HepG2 (cell line): Measurements from ENCODE around the gene CLEC6A. TPM values are rescaled to one million over a fixed set of nuclear protein-coding genes. Genes with fewer than 3 reads are reported as not detected.

Source experiments
- AHDC1 ChIP-seq: sonication (generic); formaldehyde crosslinking; IDR thresholded peaks from 2 replicates; pipeline ENCODE4 v1.5.1; 2020; ENCODE audit warnings: mild to moderate bottlenecking, missing genetic modification reagents, borderline replicate concordance
- MTERF4 ChIP-seq: sonication (generic); formaldehyde crosslinking; IDR thresholded peaks from 2 replicates; pipeline ENCODE4 v1.8.0; 2023; ENCODE audit warnings: mild to moderate bottlenecking, missing genetic modification reagents
- ZNF275 ChIP-seq: sonication (generic); formaldehyde crosslinking; IDR thresholded peaks from 2 replicates; pipeline ENCODE4 v1.8.0; 2022; ENCODE audit warnings: missing genetic modification reagents, mild to moderate bottlenecking, inconsistent platforms, borderline replicate concordance
- polyA plus RNA-seq, 8 experiments: library from polyadenylated mRNA; depleted of rRNA in 3 of 8; stranded (reverse) in 7 of 8; unstranded in 1 of 8; fragments of >200 nt; fragmentation: Illumina TruSeq in 4 of 8; extraction: Trizol in 4 of 8; gene quantifications; 2 replicates each; pipeline versions ENCODE4 v1.2.1 to v1.2.3, GENCODE V29; 2011 to 2016; ENCODE audit warnings: low read depth in 4 of 8, missing spikeins in 1 of 8, mixed read lengths in 1 of 8; ENCODE audit not compliant: insufficient read depth in 1 of 8
- total RNA-seq, 5 experiments: library from RNA; depleted of rRNA; stranded (reverse); fragments of >200 nt; fragmentation: Illumina TruSeq; extraction: Trizol; gene quantifications; 2 replicates each; pipeline ENCODE4 v1.2.3, GENCODE V29; 2016; ENCODE audit warnings: low read depth in 1 of 5

The CLEC6A gene
- total and polyA plus RNA-seq, 2 of the 13 experiments (the other 11 are each of a cell fraction or from before 2014, with no cell fraction given) = not detected

GRCh38 chr12:8519171-8519570 is 63.4 kb downstream of the CLEC6A start (continued):
- TF ChIP-seq AHDC1 (CRISPR knock-in tag) (no peak), ZNF275 (CRISPR knock-in tag) (no peak), MTERF4 (CRISPR knock-in tag) (no peak)
